ENCODE data around the gene LMNA. TPM values are rescaled to one million over a fixed set of nuclear protein-coding genes. Genes with fewer than 3 reads are reported as not detected.

LMNA gene
- total and polyA plus RNA-seq, 10 donors = 33.9 to 279 (median 110) TPM

DNA sequence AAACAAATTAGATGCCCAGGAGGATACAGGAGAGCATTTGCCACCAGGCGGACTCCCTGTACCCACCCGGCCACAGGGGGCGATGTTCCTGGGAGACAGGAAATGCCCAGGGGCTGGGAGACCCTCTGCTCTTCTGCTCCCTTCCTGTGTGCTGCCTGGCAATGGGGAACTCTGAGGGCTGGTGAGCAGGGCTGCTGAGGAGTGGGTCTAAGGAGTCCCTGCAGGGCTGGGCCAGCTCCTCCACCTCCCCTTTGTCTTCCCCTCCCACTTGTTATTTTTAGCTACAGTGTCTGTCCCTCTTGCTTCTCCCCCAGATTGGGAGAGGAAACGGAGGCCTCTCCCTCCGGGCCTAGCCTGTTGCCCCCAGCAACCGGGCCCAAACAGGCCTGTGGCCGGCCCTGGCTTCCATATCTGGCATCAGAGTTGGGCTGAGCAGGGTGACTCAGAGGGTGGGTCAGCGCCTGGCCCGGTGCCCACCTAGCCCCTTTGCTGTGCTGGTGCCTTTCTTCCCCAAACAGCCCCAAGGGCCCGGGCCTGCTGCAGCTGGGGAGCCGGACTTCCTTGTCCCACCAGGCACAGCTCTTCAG is 11.6 kb downstream of the LMNA start:
- H3K27ac ChIP-seq = peak overlapping the region; percentile 46 to 92 (median 82)
- peak; percentile 85 for DNase-seq
- intact Hi-C loops (cut with DNase I; ENCODE audit: low total_unique reads) = no loop called here
- TF ChIP-seq POLR2A (IDR thresholded peaks at IDR 0.05) = no peak
- TF ChIP-seq POLR2AphosphoS5 (IDR thresholded peaks at IDR 0.05) = peak; percentile 50 to 70 (median 70)
- TF ChIP-seq, protein P1, sequence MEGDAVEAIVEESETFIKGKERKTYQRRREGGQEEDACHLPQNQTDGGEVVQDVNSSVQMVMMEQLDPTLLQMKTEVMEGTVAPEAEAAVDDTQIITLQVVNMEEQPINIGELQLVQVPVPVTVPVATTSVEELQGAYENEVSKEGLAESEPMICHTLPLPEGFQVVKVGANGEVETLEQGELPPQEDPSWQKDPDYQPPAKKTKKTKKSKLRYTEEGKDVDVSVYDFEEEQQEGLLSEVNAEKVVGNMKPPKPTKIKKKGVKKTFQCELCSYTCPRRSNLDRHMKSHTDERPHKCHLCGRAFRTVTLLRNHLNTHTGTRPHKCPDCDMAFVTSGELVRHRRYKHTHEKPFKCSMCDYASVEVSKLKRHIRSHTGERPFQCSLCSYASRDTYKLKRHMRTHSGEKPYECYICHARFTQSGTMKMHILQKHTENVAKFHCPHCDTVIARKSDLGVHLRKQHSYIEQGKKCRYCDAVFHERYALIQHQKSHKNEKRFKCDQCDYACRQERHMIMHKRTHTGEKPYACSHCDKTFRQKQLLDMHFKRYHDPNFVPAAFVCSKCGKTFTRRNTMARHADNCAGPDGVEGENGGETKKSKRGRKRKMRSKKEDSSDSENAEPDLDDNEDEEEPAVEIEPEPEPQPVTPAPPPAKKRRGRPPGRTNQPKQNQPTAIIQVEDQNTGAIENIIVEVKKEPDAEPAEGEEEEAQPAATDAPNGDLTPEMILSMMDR (IDR thresholded peaks at IDR 0.05 in 8 of 11, conservative IDR thresholded peaks at IDR 0.05 in 3 of 11) = peak in 4 of 11 experiments; percentile 9 to 42 (median 24)
- WGBS, 5 donors = 15 to 29% (median 16%) methylated on average over 9 to 11 of the region's 11 CpGs
- H3K4me1 ChIP-seq = peaks cover 64 to 100% (median 90%) of the 10 kb centered on the region in 6 donors
- peaks cover 0 to 38% (median 0%) of the 10 kb centered on the region in 7 donors for H3K27me3 ChIP-seq (replicated peaks in 1 of 7)
- H3K36me3 ChIP-seq = peaks cover 0 to 8% (median 6%) of the 10 kb centered on the region in 6 donors
- H3K9me3 ChIP-seq = no peaks in the 10 kb centered on the region
- H3K4me3 ChIP-seq = peak overlapping the region in 2 of 8 donors; percentile 3 to 16

GRCh38 chr1:156126630-156127534 is 12.4 kb downstream of the LMNA start:
- peak in 1 of 3 donors; percentile 61 for TF ChIP-seq POLR2AphosphoS5 (IDR thresholded peaks at IDR 0.05)
- TF ChIP-seq, protein P1 (IDR thresholded peaks at IDR 0.05 in 8 of 11, conservative IDR thresholded peaks at IDR 0.05 in 3 of 11) = no peak
- TF ChIP-seq POLR2A (IDR thresholded peaks at IDR 0.05) = no peak
- peak overlapping the region in 2 of 8 donors; percentile 3 to 16 for H3K4me3 ChIP-seq

GRCh38 chr1:156128308-156128653 is 13.8 kb downstream of the LMNA start:
- Histone ChIP-seq H3K27me3 (replicated peaks in 1 of 7) (peaks cover 0 to 23% (median 0%) of the 10 kb centered on the region in 7 donors), H3K4me3 (no peak overlapping the region)
- intact Hi-C loops (cut with DNase I; ENCODE audit: low total_unique reads) = no loop called here

More at GRCh38 chr1:156126630-156127534, 12.4 kb downstream of the LMNA start:
- no peak for DNase-seq
- 27 to 31% (median 30%) methylated on average over 12 to 15 of the region's 15 CpGs for WGBS, 5 donors
- H3K9me3 ChIP-seq = no peaks in the 10 kb centered on the region
- peaks cover 62 to 97% (median 86%) of the 10 kb centered on the region in 6 donors for H3K4me1 ChIP-seq
- intact Hi-C loops (cut with DNase I; ENCODE audit: low total_unique reads) = no loop called here
- H3K36me3 ChIP-seq = peaks cover 0 to 16% (median 7%) of the 10 kb centered on the region in 6 donors
- H3K27me3 ChIP-seq (replicated peaks in 1 of 7) = peaks cover 0 to 33% (median 0%) of the 10 kb centered on the region in 7 donors
- H3K27ac ChIP-seq = peak overlapping the region; percentile 46 to 92 (median 82)

More at GRCh38 chr1:156128308-156128653, 13.8 kb downstream of the LMNA start:
- Histone ChIP-seq H3K4me1 (peaks cover 58 to 83% (median 74%) of the 10 kb centered on the region in 6 donors), H3K36me3 (peaks cover 0 to 30% (median 13%) of the 10 kb centered on the region in 6 donors), H3K9me3 (no peaks in the 10 kb centered on the region), H3K27ac (peak overlapping the region; percentile 71 to 92 (median 82))
- no peak for TF ChIP-seq POLR2A (IDR thresholded peaks at IDR 0.05)
- TF ChIP-seq POLR2AphosphoS5 (IDR thresholded peaks at IDR 0.05) = no peak
- TF ChIP-seq, protein P1 (IDR thresholded peaks at IDR 0.05 in 8 of 11, conservative IDR thresholded peaks at IDR 0.05 in 3 of 11) = no peak
- DNase-seq = no peak
- 56 to 88% (median 69%) methylated on average over 2 of the region's 2 CpGs for WGBS, 5 donors

All from spleen (tissue), 11 donors.